HG02588 (cell line): ENCODE results near the gene HBP1.
"Not testable (repeated sequence)": the region's sequence is repeated elsewhere in the genome, so short reads cannot be mapped to it uniquely, and the experiment has no call there.

Experiments used
- ATAC-seq: cut with Tn5 transposase; IDR thresholded peaks from one replicate; pipeline ENCODE4 v1.9.1; 2021; ENCODE audit warnings: mild to moderate bottlenecking, moderate library complexity; ENCODE audit not compliant: unreplicated experiment

Gene HBP1

DNA sequence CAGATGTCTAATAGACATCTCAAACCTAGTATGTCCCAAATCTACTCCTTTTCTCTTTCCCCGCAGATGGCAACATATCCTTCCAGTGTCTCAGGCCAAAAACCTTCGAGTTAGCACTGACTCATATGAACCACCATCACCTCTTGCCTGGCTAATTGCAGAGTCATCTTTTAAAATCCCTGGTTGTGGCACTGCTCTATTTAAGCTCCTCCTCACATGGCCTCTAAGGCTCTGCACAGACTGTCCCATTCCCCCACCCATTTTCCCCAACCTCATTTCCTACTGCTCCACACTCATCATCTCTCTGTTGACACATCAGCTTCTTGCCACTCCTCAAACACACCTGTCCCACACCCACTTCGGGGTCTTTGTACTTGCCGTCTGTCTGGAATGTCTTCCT lies 16.8 kb upstream of the HBP1 start:
- no peak for ATAC-seq

DNA sequence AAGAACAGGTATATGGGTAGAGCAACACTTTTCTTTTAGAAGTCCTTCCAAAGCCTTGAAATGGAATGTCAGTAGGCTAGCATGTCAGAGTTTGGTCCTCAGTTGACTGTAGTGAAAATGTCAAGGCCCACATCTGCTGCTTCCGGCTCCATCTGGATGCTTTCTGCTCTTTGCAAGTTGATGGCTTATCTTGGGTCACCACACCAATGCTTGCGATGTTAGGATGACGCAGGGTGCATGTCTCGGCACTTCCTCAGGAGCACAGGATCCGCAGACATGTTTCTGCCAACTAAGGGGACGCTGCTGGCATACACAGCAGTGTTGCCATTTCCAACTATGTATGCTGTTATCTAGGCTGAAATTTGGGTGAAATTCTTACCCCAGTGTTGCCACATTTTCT lies 14.0 kb upstream of the HBP1 start:
- ATAC-seq = no peak

DNA sequence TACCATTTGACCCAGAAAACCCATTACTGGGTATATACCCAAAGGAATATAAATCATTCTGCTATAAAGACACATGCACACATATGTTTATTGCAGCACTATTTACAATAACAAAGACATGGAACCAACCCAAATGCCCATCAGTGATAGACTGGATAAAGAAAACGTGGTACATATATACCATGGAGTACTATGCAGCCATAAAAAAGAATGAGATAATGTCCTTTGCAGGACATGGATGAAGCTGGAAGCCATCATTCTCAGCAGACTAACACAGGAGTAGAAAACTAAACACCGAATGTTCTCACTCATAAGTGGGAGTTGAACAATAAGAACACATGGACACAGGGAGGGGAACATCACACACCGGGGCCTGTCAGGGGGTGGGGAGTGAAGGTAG lies 13.1 kb upstream of the HBP1 start:
- not testable (repeated sequence) for ATAC-seq

DNA sequence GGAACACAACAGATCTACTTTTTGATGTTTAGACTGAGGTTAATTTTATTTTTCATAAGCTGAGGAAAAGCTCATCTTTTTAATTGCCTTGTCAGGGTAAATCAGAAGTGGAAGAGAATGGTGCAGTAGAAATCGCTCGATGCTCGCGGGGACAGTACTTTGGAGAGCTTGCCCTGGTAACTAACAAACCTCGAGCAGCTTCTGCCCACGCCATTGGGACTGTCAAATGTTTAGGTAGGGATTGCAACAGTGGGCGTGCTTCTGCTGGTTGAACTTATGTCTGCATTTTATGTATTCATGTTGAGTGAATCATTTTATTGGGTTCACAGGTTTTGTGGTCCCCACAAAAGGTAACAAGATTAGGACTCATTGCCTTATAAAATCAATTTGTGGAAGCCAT lies 11.7 kb upstream of the HBP1 start:
- no peak for ATAC-seq

DNA sequence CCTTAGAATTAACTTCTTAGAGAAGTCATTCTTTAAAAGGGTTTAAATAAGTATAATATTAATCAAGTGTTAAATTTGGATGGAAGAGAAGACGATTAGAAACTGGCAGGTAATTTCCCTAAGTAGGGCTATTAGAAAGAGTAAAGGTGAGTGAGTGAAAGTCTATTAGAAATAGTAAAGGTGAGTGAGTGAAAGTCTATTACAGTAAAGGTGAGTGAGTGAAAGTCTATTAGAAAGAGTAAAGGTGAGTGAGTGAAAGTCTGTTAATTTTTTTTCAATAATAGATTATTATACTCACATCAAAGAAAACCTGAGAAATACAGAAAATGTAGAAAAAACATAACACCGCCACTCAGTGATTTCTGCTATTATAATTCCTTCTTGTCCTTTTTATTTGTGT lies 10.8 kb upstream of the HBP1 start:
- no peak for ATAC-seq

DNA sequence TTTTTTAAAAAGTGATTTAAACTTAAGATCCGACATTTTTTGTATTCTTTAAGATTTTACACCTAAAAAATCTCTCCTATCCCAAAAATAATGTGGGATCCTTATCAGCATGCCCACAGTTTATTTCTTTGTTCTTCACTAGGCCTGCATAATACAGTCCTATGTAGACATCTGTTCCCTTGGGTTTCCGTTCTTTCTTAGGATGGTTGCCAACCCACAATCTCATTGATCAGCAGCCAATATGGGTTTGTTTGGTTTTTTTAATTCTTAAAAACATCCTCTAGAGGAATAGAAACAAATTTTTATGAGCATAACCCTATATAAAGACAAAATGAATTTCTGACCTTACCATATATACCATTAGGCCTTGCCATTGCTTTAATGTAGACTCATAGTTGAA lies 8.4 kb upstream of the HBP1 start:
- ATAC-seq = no peak

DNA sequence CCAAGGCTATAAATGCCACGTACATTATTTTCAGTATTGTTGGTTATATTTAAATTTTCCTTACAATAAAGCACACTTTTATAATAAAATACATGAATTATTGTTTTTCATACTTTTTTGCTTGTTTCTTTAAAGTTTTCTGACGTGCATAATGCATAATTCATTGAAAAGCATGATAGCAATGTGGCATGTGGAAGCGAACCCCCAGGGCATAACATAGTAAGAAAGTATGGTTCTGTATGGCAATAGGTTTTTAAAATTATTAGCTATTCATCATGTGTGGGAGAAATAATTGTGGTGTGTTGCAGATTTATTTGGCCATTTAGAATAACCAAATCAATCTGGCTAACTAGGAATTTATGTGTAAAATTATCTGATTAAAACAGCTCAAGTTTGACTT lies 7.4 kb upstream of the HBP1 start:
- no peak for ATAC-seq

DNA sequence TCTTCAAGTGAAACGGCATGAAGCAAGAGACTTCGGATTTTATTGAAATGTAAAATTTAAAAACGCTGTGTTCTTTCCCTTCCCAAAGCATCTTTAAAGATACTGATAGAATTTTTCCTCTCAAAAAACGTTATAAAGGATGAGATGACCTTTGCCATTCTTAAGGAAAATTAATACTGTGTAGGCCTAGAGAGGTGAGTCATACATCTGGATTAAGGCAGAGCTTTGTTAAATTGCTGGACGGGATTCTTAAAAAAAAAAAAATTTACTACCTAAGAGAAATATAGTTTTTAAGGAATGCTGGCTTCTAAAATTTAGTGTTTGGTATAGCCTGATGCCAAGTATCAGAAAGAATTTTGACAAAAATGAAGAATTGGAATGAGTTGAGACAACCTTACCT lies 6.3 kb upstream of the HBP1 start:
- no peak for ATAC-seq

DNA sequence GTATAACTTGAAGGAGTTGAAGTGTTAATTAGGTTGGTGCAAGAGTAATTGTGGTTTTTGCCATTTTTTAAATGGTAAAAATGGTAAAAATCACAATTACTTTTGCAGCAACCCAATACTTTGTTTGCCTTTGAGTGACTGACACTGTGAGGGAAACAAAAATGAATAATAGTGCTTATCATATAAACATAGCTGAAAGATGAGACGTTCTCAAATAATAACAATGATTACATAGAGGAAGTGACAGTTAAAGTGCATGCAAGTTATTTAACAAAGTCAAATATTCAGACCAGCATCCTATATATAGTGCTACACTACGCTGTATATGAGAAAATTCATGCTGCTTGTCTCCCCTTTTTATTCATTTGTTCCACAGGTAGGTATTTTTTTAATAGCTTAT lies 4.7 kb upstream of the HBP1 start:
- no peak for ATAC-seq

DNA sequence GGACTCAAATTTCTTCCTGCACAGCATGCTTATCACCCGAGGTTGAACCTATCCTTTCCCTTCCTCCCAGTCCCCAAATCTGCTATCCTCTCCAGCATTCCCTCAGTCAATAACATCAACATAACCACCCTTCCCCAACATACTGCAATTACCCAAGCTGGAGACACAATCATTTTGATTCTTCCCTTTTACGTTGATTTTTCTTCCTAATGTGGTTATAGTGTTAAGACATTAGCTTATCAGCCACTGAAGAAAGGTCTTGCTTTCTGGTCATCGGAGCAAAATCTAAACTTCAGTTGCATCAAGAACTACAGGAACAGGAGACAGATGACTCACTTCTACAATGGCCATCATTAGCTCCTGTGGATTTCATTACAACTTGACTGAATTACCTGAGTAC lies 3.5 kb upstream of the HBP1 start:
- no peak for ATAC-seq

DNA sequence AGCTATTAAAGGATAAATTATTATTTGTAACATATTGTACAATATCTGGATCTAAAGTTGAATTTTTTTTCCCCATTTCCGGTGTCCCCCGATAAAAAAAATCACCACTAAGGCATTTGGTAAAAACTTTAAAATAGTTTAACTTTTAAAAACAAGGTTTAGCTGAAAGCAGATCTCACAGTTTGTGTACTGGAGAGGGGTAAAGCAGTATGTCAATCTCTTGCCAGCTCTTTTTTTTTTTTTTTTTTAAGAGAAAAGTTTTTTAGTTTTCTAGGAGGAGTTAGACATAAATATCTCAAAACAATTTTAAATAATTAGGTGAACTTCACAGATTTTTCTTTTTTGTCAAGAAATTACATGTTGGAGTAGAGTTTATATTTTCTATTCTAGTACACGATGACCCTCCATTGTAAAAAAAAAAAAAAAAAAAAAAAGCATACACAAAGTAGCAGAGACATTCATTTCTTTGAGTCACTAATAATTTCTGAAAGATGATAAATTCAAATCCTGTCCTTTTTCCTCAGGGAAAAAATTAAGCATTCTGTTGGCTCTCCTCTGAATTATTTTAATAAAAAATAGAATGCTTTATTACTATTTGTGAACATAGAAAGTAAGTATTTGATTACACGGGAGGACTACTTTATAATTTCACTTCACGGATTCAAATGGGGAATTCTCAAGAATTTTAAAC lies 1.9 kb upstream of the HBP1 start:
- ATAC-seq = no peak

DNA sequence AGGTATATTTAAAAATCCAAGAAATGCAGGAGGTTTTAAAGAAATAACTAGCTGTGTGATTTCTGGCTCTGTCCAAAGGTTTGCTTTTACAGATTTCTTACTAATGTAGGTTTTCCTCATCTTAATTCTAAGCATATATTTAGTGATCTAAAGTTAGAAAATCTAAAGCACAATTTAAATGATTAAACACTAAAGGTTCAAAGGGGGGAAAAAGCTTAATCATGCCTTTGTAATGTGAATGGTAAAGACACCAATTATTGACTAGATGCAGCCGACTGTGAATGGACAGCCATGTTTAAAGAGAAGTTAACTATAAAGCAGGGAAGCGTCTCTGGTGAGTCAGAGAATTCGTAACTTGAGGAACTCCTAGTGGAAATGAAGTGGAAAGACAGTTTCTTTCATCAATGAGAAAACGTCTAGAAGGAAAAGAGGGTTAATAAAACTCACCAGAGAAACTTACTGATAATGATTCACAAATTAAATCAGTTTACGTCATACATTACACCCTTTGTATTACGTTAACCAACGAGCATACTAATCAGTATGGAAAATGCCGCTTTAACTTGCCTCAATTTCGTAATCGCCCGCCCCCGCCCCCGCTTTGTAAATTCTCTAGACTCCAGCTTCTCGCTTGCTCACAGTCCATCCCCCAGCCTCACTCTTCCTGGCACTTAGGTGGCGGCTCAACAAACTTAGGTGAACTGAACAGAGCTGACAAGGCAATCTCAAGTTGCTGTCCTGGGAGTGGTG lies 1.1 kb upstream of the HBP1 start:
- no peak for ATAC-seq

DNA sequence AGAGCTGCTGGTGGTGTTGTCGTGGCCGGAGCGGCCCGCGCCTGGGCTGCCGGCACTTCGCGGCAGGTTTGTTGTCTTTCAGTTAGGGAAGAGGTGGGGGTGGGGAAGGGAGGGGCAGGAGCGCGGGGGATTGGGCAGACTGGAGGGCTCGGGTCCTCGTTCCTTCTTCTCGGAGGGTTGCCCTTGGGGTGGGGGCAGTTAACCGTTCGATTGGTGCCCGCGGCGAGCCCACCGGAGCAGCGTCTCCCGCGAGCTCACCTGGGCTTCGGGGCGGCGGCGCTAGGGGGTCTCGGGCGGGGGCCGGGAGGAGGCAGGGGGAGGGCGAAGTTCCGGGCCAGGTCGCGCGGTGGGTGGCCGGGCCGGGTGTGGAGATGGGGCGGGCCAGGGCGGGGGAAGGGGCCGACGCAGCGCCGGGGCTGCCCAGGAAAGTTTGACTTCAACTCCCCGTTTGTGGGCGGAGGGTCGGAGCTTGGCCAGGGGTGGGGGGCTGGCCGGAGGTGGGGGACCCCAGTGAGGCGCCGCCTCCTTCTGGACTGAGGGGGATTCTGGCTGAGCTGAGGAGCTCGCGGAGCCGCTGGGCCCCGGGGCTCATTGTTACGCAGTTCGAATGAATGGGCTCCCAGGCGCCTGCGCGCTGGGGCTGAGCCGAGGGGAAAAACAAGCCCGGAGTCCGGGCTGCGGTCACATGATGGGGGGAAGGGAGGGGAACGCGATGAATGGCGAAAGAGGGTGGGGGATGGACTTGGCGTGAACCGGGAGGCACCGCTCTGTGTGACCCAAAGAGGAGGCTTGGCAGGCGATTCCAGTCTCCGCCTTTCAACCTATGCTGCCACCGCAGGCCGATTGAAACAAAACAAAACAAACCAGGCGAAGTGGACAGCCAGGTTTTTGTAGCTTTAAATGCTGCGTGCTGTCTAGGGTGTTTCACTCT lies 582 bp downstream of the HBP1 start:
- ATAC-seq = peak; percentile 22

DNA sequence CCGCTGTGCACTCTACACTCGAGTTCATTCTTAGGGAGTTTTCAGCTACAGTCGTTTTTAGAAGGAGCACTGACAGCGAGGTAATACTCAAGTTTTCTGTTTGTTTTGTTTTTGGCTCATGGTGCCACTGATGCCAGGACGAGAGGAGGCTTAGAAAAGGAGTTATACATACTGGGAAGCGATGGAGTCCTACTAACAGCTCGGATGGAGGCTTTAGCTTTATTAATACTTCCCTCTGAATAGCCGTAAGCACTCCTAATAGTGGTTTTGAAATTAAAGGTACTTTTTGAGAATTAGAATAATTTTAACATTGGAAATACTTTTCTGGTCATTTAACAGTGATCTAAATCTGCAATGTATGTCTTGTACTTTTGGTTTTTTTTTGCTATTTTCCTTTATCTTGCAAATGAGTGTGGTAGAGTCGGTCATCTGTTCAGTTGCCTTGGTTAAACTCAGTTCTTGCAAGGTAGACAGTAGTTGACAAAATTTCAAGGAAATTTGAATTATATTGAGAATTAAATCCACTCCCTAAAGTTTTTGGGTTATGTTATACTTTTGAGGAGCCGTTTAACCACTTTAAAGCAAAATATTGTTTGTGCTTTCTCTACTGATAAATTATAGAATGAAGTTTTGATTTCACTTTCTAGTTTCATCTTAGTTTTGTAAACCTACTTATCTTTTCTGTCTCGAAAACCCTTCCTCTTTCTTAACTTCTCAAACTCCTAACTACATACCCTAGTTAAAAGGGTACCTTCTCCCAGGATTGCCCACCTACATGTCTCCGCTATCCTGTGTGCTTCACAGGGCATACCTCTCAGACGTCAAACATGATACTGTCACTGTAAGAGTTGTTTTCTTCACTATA lies 1.5 kb downstream of the HBP1 start:
- no peak for ATAC-seq

DNA sequence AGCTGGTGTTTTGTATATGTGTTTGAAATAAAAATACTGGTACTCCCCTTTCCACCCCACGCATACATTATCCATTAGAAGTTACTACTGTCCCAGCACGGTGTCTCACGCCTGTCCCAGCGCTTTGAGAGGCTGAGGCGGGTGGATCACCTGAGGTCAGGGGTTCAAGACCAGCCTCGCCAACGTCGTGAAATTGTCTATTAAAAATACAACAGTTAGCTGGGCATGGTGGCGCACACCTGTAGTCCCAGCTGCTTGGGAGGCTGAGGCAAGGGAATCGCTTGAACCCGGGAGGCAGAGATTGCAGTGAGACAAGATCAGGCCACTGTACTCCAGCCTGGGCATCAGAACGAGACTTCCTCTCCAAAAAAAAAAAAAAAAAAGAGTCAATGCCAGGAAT lies 2.7 kb downstream of the HBP1 start:
- ATAC-seq = no peak

DNA sequence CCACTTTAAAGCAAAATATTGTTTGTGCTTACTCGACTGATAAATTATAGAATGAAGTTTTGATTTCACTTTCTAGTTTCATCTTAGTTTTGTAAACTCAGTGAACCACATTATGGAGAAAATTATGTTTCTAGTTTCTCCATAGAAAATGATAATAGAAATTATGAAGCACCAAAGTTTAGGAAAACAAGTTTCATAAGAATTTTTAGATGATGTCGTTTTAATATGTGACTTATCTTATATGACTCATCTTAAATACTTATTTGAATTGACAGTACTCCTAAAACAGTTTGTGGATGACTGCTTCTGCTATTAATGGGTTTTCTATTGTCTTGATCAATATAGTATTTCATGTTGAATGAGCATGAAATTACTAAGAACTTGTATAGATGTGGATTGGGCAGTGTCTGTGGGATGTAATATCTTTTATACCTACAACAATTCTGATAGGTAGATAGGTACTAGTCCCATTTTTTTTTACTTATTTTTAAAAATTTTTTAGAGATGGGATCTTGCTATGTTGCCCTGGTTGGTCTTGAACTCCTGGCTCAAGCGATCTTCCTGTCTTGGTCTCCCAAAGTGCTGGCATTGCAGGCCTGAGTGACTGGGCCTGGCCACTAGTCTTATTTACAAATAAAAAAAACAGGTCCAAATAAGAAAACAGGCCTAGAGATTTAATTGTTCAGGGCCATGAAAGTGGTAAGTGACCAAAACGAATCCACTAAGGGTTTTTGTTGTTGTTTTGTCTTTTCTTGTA lies 3.7 kb downstream of the HBP1 start:
- no peak for ATAC-seq

DNA sequence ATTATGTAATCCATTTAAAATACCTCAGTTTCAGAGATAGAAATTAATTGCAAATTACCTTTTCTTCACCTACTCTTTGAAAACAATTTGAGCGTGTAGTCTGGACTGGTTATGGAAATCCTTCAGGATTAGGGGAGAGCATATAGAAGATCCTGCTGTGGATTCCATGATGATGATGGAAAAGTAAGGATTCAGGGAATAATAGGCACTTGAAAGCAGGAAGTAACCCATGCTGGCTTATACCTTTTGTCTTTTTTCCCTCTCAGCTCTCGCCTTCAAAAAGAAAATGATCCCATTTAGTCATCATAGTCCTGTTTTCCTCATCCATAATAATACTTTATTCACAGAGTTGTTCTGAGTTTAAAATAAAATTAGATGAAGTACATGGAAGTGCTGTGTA lies 4.4 kb downstream of the HBP1 start:
- ATAC-seq = no peak

DNA sequence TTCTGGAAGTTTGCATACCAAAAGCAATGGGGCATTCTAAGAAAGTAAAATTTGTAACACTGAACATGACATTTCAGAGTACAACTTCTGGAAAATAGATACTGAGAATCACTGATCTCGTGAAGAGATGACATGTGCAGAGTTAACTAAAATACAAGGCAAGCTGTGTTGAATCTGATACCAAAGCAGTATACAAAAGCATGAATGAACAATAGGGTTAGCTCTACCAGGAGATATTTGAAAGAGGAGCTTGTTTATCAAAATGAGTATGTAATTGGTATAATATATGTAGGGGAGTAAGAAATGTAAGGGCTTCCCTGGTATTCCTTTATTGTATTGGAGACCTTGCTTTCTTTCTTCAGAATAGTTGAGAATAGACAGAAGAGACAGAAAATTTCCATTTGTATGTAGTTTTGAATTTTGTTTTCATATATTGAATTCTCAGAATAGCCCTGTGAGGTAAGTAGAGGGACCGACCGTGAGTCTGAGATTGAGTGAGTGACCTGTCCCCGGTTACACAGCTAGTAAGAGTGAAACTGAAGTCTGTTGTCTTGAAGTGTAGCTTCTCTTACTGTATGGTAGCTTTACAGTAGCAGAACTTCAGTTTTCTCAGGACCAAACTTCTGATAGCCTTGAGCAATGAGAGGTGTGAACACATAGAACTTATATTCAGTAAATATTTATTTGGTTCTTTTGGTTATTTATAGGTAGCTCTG lies 5.0 kb downstream of the HBP1 start:
- peak; percentile 53 for ATAC-seq
